D341Med (cell line): ENCODE results near the gene SLC17A4.
"Not testable (repeated sequence)": the region's sequence is repeated elsewhere in the genome, so short reads cannot be mapped to it uniquely, and the experiment has no call there.

Source experiments
- DNase-seq: peaks from one replicate; pipeline ENCODE4 v3.0.0; 2012; ENCODE audit warnings: low spot score

The SLC17A4 gene, protein sequence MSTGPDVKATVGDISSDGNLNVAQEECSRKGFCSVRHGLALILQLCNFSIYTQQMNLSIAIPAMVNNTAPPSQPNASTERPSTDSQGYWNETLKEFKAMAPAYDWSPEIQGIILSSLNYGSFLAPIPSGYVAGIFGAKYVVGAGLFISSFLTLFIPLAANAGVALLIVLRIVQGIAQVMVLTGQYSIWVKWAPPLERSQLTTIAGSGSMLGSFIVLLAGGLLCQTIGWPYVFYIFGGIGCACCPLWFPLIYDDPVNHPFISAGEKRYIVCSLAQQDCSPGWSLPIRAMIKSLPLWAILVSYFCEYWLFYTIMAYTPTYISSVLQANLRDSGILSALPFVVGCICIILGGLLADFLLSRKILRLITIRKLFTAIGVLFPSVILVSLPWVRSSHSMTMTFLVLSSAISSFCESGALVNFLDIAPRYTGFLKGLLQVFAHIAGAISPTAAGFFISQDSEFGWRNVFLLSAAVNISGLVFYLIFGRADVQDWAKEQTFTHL

DNA sequence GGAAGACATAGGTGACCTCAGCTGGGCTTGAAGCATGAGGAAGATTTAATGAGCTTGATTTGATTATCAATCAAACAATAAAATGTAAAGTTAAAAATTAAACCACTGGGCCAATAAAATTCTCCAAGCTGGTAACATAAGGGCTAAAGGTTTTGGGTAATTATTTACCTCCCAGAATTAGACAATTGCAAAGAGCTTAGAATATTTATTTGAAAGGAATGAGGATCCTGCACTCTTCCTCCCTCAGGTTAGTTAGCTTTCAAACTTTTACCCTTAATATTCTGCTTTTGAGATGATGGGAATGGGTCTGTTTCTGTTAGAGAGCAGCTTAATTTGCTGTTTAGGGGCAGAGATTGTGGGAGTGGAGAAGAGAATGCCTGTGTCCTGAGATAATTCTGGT is at the start of gene SLC17A4:
Gene SLC17A4, plus strand, starts transcription at position 208 of the 400 bp plus-strand sequence. CDS start 7,221 bp downstream, outside the sequence.
- no peak for DNase-seq

DNA sequence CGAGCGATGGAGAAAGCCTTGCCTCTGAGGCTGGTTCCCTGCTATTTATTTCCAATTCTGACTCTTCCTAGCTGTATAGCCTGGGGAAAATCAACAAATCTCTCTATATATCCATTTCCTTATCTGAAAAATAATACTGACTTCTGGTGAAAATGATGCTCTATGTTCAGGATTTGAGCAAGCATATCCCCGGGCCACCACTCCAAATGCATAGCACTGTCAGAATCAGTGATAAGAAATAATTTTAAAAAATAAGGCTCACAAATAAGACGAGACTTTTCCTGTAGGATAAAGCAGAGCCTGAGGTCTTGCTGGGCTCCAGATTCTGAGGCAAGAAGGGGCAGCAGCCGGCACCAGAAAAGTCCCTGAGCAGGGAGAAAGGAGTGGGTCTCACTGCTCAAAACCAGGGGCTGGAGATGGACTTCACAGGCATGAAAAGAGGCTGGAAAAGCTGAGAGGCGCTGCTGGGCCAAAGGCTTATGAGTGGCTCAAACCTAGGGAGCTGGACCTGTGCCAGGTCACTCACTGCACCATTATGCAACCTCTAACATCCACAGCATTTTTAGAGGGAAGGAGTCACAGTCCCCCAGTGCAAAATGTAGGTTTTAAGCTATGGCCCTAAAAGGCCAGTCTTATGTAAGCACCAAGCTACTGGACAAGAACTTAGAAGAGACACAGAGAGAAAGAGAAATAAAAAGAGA is 48.1 kb upstream of the SLC17A4 start:
- no peak for DNase-seq

DNA sequence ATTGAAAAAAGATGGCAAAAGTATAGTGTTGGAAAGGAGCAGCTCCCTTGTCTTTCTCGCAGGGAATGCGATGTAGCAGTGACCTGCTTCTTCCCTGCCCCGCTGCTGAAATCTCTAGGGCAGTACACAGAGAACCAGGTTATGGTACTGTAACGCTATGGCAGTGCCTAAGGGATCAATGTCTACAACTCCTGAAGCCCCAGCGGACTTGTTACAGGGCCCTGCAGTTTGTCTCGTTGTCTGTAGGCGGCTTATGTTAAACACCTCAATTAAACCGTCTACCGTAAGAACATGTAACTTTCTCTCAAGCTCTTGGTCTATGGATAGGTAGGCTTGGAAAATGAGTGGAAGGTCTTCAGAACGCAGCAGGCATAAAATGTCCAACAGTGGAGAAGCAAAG is 44.8 kb upstream of the SLC17A4 start:
- no peak for DNase-seq

DNA sequence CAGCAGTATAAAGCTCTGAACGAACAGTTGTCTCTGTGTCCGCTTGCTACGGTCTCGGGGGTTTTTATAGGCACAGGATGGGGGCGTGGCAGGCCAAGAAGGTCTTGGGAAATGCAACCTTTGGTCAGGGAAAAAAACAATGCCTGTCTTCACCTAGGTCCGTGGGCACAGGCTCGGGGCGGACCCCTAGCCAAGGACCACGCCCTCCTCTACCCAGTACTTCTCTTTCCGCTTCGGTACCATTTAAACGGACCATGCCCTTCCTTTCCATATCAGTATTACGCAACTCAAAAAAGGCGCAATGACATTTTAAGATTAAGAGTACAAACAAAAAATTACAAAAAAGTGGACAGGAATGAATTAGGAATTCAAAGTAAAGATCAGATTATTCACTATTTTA is 44.3 kb upstream of the SLC17A4 start:
- DNase-seq: no peak

DNA sequence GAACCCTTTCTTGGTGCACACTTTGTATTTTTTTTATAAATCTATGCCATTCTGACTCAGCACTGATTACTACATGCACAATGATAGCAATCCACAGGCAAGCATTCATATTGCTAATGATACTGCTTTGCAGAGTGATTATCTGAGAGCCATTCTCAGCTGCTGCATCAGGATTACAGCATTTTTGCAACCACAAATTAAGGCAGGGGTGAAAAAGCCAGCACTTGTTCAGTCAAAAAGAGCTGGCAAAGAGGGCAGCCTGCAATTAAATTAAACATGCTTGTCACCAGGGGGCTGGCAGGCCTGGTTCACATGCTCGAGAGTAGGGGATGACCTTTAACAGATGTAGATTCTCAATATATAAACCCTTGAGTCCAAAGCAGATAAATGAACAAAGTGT is 40.7 kb upstream of the SLC17A4 start:
- no peak for DNase-seq

DNA sequence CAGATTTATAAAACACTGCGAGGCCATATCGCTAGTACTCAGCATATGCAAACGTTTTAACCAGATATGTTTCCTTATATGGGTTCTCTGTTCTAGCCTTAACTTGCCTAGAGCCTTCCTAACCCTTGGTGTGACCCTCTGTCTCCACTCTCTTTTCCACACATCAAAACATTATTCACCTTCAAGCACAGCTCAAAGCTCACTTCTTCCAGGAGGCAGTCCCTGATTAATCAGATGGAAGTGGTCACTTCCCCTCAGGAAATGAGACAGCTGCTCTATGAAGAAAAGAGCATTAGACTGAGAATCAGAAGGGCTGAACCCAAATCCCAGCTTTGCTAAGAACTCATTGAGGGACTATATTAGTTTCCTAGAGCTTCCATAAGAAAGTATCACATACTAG is 39.8 kb upstream of the SLC17A4 start:
- no peak for DNase-seq

DNA sequence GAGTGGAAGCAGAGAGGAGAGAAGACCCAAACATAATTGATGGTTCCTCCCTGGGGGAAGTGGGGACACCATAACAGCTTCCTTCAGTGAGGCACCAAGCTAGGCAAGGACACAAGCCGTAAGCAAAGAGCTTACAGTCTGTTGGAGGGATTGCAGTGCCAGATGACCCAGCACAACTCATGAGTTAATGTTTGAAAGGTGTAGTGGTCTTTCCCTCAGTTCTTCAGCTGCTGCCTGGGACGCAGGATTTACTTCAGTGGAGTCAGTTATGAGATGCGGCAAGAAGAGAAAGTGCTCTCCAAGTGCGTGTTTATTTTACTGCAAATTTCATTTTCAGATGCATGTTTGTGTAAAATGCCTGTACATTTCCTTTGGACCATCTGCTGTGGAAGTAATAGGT is 38.7 kb upstream of the SLC17A4 start:
- no peak for DNase-seq

DNA sequence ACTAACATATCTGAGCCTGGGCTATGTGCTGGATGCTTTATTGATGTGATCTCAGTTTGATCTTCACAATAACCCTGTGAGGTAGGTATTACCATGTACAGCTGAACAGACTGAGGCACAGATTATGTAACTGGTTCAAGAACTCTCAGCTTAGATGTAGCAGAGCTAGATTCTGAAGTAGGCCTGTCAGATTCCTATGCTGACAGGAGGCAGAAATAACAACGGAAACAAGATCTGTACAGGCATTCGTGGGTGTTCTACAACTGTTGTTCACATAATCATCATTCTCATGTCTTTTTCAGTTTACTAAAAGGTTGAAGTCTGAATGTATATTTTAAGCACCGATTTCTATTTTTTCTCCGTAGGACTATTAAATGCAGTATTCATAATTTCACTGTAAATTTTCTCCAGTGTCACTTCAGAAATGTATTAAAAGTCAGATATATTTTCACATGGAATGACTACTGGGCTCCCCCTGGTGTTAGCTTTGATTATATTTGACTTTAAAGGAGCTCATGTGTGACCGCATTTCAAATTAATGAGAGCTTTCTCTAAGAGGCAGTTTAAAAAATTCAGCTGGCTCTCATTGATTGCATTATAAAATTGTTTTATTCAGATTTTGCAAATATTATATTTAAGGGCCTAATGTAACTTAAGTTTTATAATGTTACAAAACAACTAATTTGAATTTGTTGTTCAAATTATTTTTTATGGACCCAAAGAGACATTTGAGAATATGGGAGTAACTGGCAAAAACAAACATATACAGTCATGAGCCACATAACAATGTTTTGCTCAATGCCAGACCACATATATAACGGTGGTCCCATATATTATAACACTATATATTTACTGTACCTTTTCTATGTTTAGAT is 36.4 kb upstream of the SLC17A4 start:
- DNase-seq: peak; percentile 46

DNA sequence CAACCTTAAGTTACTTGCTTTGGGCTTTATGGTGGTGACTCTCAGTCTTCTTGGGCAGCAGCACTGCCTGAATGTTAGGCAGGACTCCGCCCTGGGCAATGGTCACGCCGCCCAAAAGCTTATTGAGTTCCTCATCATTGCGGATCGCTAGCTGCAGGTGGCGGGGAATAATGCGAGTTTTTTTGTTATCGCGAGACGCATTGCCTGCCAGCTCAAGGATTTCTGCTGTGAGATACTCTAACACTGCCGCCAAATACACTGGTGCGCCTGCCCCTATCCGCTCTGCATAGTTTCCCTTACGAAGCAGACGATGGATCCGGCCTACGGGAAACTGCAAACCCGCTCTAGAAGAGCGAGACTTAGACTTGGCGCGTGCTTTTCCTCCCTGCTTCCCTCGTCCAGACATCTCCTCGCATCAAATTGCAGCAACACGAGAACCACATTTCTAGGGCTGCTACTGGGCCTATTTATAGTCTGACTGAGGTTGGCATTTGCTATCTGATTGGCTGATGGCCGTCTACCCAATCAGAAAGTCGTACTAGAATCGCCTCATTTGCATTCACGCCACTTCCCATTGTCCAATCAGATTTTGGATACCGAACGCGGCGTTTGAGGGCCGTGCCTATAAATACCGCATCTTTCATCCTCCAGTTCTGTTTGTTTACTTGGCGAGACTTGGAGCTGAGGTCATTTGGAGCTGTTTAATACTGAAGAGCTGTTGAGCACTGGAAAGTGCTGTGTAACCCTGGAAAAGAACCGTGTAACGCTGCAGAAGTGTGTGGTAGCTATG is 28.2 kb upstream of the SLC17A4 start:
- no peak for DNase-seq

DNA sequence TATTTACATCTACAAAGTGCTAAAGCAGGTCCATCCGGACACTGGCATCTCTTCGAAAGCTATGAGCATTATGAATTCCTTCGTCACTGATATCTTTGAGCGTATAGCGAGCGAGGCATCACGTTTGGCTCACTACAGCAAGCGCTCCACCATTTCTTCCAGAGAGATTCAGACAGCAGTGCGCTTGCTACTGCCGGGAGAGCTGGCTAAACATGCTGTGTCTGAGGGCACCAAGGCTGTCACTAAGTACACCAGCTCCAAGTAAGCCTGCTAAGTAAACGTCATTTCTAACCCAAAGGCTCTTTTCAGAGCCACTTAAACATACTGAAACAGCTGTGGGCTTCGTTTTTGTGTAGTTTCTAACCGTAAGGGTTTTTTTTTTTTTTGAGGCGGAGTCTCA is 27.5 kb upstream of the SLC17A4 start:
- no peak for DNase-seq

DNA sequence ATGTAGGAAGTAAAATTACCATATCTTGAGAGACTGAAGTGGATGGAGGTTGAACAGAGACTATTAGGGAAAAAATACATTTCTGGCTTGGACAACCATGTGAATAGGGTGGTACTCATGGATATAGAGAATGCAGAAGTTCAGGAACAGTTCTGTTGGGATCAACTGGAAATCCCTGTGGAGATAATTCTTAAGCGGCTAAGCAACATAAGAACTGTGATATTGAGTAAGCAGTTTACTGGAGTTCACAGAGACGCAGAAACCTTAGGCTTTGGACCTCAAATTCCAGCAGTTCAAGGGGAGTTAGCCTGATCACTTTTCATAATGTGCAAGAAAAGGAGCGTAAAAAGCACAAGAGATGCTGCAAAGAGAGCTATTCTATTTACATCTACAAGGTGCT is 23.6 kb upstream of the SLC17A4 start:
- DNase-seq: no peak

DNA sequence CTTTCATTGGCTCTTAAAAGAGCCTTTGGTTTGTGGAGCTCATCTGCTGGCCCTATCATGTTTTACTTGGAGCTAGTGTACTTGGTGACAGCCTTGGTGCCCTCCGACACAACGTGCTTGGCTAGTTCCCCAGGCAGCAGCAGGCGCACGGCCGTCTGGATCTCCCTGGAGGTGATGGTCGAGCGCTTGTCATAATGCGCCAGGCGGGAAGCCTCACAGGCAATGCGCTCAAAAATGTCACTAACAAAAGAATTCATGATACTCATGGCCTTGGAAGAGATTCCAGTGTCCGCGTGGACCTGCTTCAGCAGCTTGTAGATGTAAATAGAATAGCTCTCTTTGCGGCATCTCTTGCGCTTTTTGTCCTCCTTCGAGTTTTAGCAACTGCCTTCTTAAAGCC is 22.8 kb upstream of the SLC17A4 start:
- DNase-seq: no peak

DNA sequence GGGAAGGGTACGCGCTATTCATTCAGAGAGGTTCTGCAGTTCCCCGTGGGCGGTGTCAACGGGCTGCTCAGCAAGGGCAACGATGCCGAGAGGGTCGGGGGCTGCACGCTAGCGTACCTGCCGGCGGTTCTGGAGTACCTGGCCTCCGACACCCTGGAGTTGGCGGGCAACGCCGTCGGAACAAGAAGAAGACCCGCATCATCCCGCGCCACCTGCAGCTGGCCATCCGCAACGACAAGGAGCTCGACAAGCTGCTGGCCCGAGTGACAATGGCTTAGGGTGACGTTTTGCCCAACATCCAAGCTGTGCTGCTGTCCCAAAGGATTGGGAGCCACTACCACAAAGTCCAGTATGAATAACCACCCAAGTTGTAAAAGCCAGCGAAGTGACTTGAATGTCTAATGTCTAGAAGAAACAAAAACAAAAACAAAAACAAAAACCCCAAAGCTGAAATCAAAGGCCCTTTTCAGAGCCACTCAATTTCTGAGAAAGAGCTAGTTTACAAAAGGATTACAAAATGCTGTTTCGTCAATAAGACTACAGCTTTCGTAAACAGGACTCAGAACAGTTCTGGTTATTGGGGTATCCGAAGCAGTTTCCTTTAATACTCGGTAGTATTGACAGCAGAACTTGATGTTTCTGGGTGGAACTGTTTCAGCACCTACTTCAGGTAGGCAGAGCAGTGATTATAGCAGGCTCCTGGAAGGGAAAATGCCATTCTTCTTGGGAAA is 21.9 kb upstream of the SLC17A4 start:
- DNase-seq: no peak

DNA sequence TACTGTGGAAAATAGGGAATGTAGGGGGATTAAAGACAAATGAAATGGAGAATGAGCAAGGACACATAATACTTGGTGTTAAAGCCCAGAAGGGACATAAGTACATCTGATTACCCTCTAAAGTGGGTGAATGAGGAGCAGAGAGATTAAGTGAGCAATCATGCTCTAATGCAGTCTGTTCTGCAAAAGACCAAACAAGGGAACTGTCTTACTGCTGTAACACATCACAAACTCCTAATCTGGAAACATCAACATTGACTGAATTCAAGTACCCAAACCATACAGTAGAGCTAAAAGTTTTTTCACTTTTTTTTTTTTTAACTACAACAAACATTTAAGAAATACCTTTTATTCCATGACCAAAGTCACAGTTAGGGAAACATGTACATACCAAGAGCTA is 19.3 kb upstream of the SLC17A4 start:
- no peak for DNase-seq

DNA sequence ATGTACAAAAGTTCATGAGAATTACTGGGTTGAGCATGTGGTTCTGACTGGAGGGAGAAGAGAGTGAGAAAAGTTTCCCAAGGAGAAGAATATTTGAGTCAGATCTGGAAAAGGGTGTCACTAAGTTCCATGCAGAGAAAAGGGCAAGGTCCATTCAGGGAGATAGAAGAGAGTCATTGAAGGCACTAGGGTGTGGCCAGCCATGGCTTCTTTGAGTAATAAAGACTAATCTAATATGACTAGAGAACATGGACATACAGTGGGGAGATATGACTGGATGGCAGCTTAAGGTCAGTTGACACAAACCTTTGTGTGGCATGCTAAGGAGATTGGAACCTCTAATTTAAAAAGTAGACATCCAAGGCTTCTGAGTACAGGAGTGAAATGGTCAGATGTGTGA is 10.7 kb upstream of the SLC17A4 start:
- no peak for DNase-seq

DNA sequence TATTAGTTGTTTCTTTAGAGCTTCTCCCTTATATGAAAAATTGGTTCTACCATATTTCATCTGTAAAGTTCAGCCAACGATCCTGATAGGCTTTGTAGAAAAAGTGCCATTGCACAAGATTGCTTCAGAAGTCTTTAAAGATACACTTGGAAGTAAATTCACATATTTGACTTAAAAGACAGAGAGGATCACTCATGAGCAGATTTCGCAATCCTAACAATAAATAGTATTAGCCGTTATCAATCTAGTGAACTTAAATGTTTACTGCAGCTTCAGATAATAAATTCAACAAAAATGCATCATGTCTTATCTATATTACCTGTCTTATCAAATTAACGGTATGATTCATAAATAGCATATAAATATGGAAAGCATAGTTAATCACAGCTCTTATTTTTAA is 8.7 kb upstream of the SLC17A4 start:
- DNase-seq: no peak

DNA sequence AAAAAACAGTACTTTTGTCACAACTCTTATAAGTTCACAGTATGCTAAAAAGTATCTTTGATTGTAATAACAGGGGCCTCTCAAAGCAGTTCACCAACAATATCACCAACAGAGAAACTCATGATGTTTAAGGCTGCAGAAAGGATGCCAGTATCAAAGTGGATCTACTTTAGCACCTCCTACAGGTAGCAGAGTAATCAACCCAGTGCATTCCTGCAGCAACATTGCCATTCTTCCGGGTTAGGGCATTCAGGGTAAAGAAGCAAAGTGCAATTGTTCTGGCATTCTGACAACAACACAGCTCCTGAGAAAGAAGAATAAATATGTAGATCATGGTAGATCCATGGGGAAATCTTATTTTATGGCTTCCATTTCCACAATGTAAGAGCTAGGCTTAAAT is 7.6 kb upstream of the SLC17A4 start:
- no peak for DNase-seq

DNA sequence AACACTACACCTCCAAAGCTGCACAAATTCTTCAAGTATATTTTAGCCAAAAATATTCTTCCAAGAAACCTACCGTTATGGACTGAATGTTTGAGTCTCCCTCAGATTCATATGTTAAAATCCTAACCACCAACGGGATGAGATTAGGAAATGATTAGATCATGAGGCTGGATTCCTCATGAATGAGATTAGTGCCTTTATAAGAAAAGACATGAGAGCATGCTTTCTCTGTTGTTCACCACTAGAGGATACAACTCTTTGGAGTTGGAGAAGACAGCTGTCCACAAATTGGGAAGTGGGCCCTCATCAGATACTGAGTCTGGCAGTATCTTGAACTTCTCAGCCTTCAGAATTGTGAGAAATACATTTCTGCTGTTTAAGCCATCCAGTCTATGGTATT is 7.1 kb upstream of the SLC17A4 start:
- no peak for DNase-seq

DNA sequence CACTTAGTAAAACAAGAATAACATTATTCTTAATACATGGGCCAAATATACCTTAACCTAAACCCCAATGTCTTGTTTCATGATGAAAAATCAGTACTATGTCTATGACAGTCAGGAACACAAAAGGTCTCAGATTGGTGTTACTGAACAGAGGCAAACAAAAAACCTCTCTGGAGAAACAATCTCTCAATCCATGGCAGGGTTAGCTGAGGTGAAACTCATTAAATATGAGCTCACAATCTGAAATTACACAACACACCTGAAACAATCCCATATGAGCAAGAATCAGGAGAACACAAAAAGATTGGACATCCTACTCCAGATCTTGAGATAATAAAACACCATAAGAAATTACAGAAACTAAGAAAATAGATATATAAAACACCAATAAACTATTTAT is 6.5 kb upstream of the SLC17A4 start:
- DNase-seq: no peak

DNA sequence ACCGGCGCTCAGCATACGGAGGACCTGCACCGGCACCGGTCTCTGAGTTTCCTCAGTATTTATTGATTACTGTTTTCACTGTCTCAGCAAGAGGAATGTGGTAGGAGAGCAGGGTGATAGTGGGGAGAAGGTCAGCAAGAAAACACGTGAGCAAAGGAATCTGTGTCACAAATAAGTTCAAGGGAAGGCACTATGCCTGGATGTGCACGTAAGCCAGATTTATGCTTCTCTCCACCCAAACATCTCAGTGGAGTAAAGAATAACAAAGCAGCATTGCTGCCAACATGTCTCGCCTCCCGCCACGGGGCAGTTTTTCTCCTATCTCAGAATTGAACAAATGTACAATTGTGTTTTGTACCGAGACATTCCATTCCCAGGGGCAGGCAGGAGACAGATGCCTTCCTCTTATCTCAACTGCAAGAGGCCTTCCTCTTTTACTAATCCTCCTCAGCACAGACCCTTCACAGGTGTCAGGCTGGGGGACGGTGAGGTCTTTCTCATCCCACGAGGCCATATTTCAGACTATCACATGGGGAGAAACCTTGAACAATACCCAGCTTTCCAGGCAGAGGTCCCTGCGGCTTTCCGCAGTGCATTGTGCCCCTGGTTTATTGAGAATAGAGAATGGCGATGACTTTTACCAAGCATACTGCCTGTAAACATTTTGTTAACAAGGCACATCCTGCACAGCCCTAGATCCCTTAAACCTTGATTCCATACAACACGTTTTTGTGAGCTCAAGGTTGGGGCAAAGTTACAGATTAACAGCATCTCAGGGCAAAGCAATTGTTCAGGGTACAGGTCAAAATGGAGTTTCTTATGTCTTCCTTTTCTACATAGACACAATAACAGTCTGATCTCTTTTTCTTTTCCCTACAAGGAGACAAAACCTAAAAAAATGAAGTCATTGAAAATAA is 5.7 kb upstream of the SLC17A4 start:
- DNase-seq: not testable (repeated sequence)
